ENCODE measurements around the gene ANKRD2. TPM values are rescaled to one million over a fixed set of nuclear protein-coding genes. Genes with fewer than 3 reads are reported as not detected.

ANKRD2 gene
- total and polyA plus RNA-seq, 8 donors, result 0.25 to 9.9 (median 0.68) TPM; not detected in 5

DNA sequence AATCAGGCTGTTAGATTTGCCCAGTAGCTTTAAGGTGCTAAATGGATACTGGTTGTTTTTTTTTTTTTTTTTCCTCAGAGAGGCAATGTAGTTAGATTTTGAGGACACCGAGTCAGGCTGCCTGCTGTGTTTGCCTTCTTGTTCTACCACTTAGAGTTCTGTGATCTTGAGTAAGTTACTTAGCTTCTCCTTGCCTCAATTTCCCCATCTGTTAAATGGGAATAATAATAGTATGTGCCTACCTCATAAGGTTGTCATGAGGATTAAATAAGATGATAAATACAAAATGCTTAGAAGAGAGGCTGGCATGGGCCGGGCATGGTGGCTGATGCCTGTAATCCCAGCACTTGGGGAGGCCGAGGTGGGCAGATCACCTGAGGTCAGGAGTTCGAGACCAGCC, 46.2 kb downstream of the ANKRD2 start:
- H3K36me3 ChIP-seq, result peaks cover 0 to 32% (median 14%) of the 10 kb centered on the region in 4 donors
- intact Hi-C loops (cut with DNase I; ENCODE audit: low total_unique reads), result no loop called here
- H3K9me3 ChIP-seq, result no peaks in the 10 kb centered on the region
- H3K27ac ChIP-seq, result no peak overlapping the region
- no peak for TF ChIP-seq POLR2A (IDR thresholded peaks at IDR 0.05)
- TF ChIP-seq, protein P1, sequence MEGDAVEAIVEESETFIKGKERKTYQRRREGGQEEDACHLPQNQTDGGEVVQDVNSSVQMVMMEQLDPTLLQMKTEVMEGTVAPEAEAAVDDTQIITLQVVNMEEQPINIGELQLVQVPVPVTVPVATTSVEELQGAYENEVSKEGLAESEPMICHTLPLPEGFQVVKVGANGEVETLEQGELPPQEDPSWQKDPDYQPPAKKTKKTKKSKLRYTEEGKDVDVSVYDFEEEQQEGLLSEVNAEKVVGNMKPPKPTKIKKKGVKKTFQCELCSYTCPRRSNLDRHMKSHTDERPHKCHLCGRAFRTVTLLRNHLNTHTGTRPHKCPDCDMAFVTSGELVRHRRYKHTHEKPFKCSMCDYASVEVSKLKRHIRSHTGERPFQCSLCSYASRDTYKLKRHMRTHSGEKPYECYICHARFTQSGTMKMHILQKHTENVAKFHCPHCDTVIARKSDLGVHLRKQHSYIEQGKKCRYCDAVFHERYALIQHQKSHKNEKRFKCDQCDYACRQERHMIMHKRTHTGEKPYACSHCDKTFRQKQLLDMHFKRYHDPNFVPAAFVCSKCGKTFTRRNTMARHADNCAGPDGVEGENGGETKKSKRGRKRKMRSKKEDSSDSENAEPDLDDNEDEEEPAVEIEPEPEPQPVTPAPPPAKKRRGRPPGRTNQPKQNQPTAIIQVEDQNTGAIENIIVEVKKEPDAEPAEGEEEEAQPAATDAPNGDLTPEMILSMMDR (IDR thresholded peaks at IDR 0.05), result no peak
- TF ChIP-seq EP300 (IDR thresholded peaks at IDR 0.05), result no peak
- no peak for TF ChIP-seq POLR2AphosphoS5 (IDR thresholded peaks at IDR 0.05)
- H3K27me3 ChIP-seq, result no peaks in the 10 kb centered on the region
- no peaks in the 10 kb centered on the region for H3K4me1 ChIP-seq
- no peak overlapping the region for H3K4me3 ChIP-seq
- no peak for DNase-seq
- 95 to 99% (median 99%) methylated on average over 4 of the region's 4 CpGs for WGBS, 5 donors

DNA sequence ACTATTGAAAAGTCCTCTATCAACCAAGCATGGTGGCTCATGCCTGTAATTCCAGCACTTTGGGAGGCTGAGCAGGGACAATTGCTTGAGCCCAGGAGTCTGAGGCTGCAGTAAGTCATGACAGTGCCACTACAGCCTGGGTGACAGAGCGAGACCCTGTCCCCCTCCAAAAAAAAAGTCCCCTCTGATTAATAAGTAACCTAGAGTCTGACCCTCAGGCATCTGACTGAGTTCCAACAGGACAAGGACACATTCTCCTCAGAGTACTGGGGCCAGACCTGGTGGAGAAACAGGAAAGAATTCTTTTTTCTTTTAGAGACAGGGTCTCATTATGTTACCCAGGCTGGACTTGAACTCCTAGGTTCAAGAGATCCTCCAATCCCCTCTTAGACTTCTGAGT, 50.7 kb downstream of the ANKRD2 start:
- H3K27ac ChIP-seq, result no peak overlapping the region
- intact Hi-C loops (cut with DNase I; ENCODE audit: low total_unique reads), result no loop called here
- H3K36me3 ChIP-seq, result peaks cover 0 to 8% (median 0%) of the 10 kb centered on the region in 4 donors
- TF ChIP-seq EP300 (IDR thresholded peaks at IDR 0.05) (no peak), POLR2A (IDR thresholded peaks at IDR 0.05) (no peak), POLR2AphosphoS5 (IDR thresholded peaks at IDR 0.05) (no peak)
- TF ChIP-seq, protein P1 (IDR thresholded peaks at IDR 0.05), result no peak
- no peaks in the 10 kb centered on the region for H3K9me3 ChIP-seq
- no peak overlapping the region for H3K4me3 ChIP-seq
- H3K4me1 ChIP-seq, result no peaks in the 10 kb centered on the region
- no peak for DNase-seq
- 85 to 100% (median 90%) methylated on average over 1 of the region's 1 CpG for WGBS, 5 donors
- no peaks in the 10 kb centered on the region for H3K27me3 ChIP-seq

DNA sequence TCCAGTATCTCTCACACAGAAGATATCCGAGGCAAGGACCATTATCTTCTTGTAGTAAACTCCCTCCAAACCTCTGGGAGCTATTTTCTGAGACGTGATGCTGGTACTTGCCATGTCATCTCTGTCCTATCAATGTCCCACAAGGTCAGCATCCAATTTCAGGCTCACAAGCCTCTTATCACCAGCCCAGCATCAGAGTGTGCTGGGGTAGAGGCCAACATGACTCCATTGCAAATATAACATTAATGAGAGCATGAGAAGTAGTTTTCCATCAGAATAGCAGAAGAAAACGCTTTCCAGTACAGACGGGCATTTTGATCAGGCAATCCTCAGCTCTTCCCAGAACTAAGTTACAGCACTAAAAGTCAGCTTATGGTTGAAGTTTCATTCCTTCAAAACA, 55.2 kb downstream of the ANKRD2 start:
- WGBS, 5 donors, result 47 to 63% (median 61%) methylated on average over 4 of the region's 4 CpGs

DNA sequence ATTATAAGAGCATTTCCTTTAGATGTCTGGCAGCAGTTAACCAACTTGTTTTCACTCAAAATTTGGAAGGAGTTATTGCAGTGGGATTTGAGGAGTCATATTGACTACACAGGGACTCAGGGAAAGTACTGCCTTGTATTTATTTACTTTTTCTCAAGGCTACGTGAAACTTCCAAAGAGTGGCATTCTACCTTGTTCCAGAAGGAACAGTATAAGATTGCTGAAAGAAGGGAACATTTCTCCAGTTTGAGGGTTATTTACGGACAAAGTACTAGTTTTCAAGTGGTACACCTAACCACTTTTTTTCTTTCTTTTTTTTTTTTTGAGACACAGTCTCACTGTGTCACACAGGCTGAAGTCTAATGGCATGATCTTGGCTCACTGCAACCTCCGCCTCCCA, 55.6 kb downstream of the ANKRD2 start:
- Histone ChIP-seq H3K36me3 (no peaks in the 10 kb centered on the region), H3K27me3 (no peaks in the 10 kb centered on the region), H3K27ac (peak overlapping the region in 2 of 5 donors; percentile 32 to 36), H3K4me3 (no peak overlapping the region), H3K4me1 (peaks cover 6 to 10% (median 9%) of the 10 kb centered on the region in 4 donors), H3K9me3 (no peaks in the 10 kb centered on the region)
- intact Hi-C loops (cut with DNase I; ENCODE audit: low total_unique reads), result no loop called here
- WGBS, 5 donors, result 55 to 72% (median 65%) methylated on average over 3 of the region's 3 CpGs
- DNase-seq, result no peak
- TF ChIP-seq POLR2A (IDR thresholded peaks at IDR 0.05) (no peak), EP300 (IDR thresholded peaks at IDR 0.05) (no peak), POLR2AphosphoS5 (IDR thresholded peaks at IDR 0.05) (no peak)
- TF ChIP-seq, protein P1 (IDR thresholded peaks at IDR 0.05), result no peak

More for the DNA sequence above, 55.2 kb downstream of the ANKRD2 start:
- H3K36me3 ChIP-seq, result no peaks in the 10 kb centered on the region
- H3K4me3 ChIP-seq, result no peak overlapping the region
- TF ChIP-seq EP300 (IDR thresholded peaks at IDR 0.05) (no peak), POLR2AphosphoS5 (IDR thresholded peaks at IDR 0.05) (no peak), POLR2A (IDR thresholded peaks at IDR 0.05) (no peak)
- TF ChIP-seq, protein P1 (IDR thresholded peaks at IDR 0.05), result no peak
- DNase-seq, result no peak
- H3K4me1 ChIP-seq, result peaks cover 6 to 8% (median 6%) of the 10 kb centered on the region in 4 donors
- H3K27ac ChIP-seq, result peak overlapping the region in 2 of 5 donors; percentile 32 to 36
- no peaks in the 10 kb centered on the region for H3K9me3 ChIP-seq
- intact Hi-C loops (cut with DNase I; ENCODE audit: low total_unique reads), result no loop called here
- H3K27me3 ChIP-seq, result no peaks in the 10 kb centered on the region
